Measurements from ENCODE around the gene PROS1. TPM values are rescaled to one million over a fixed set of nuclear protein-coding genes. Genes with fewer than 3 reads are reported as not detected.
A peak's percentile ranks its signal among the peaks of the same experiment; 100 is the strongest.

The PROS1 gene
- total and polyA plus RNA-seq, 12 donors: 13.0 to 147 (median 41.4) TPM

- ATAC-seq: peak in 7 of 8 donors; percentile 58 to 78 (median 67)
- TF ChIP-seq CTCF (IDR thresholded peaks at IDR 0.05): peak; percentile 47 to 91 (median 79)
- Histone ChIP-seq H3K36me3 (peaks cover 0 to 3% (median 0%) of the 10 kb centered on the region in 9 donors), H3K4me1 (peaks cover 0 to 14% (median 0%) of the 10 kb centered on the region in 9 donors), H3K4me3 (peak overlapping the region in 8 of 10 donors; percentile 1 to 46 (median 30)), H3K27ac (peak overlapping the region in 3 of 10 donors; percentile 35 to 49 (median 43)), H3K27me3 (no peaks in the 10 kb centered on the region), H3K9me3 (no peaks in the 10 kb centered on the region)
- WGBS, 2 donors: 1% methylated on average over 4 of the region's 4 CpGs
- DNase-seq: no peak
- intact Hi-C loops (cut with DNase I): loop anchor here in 9 of 10 donors (1.0 to 10.0 kb wide), 7 partner anchors 58 to 66 kb away; partner anchors contain the start of genes DHFR2 (in 2 of the 9) and NSUN3 (in 2 of the 9)
These were observed 30.7 kb upstream of the PROS1 start for GRCh38 chr3:94004301-94004910.

- Histone ChIP-seq H3K4me1 (peaks cover 0 to 14% (median 0%) of the 10 kb centered on the region in 9 donors), H3K9me3 (no peaks in the 10 kb centered on the region), H3K27me3 (no peaks in the 10 kb centered on the region), H3K36me3 (peaks cover 0 to 14% (median 0%) of the 10 kb centered on the region in 9 donors), H3K4me3 (no peak overlapping the region), H3K27ac (no peak overlapping the region)
- DNase-seq (no peak), ATAC-seq (no peak)
- 90 to 93% methylated on average over 3 of the region's 3 CpGs for WGBS, 2 donors
- no peak for TF ChIP-seq CTCF (IDR thresholded peaks at IDR 0.05)
- intact Hi-C loops (cut with DNase I): loop anchor here in 5 of 10 donors (2.0 to 10.0 kb wide), 3 partner anchors 63 to 67 kb away; partner anchors contain the start of genes DHFR2 (in 1 of the 5) and NSUN3 (in 1 of the 5)
These were observed 28.3 kb upstream of the PROS1 start for GRCh38 chr3:94001827-94002495.

GRCh38 chr3:94001191-94001590, 27.5 kb upstream of the PROS1 start:
- no peaks in the 10 kb centered on the region for H3K27me3 ChIP-seq
- H3K4me1 ChIP-seq: peaks cover 0 to 14% (median 0%) of the 10 kb centered on the region in 9 donors
- H3K4me3 ChIP-seq: no peak overlapping the region
- peaks cover 0 to 19% (median 0%) of the 10 kb centered on the region in 9 donors for H3K36me3 ChIP-seq
- WGBS, 2 donors: 40 to 47% methylated on average over 1 of the region's 1 CpG
- H3K9me3 ChIP-seq: no peaks in the 10 kb centered on the region
- intact Hi-C loops (cut with DNase I): loop anchor here in 4 of 10 donors (5.0 to 10.0 kb wide), 2 partner anchors 64 to 66 kb away; partner anchors contain the start of genes DHFR2 (in 1 of the 4) and NSUN3 (in 1 of the 4)
- no peak for TF ChIP-seq CTCF (IDR thresholded peaks at IDR 0.05)
- DNase-seq (no peak), ATAC-seq (peak in 1 of 8 donors; percentile 34)
- H3K27ac ChIP-seq: no peak overlapping the region

- Histone ChIP-seq H3K27ac (no peak overlapping the region), H3K9me3 (no peaks in the 10 kb centered on the region), H3K36me3 (peaks cover 0 to 19% (median 0%) of the 10 kb centered on the region in 9 donors), H3K4me1 (peaks cover 0 to 4% (median 0%) of the 10 kb centered on the region in 9 donors), H3K4me3 (no peak overlapping the region), H3K27me3 (no peaks in the 10 kb centered on the region)
- intact Hi-C loops (cut with DNase I): no loop called here
- no peak for ATAC-seq
- DNase-seq: no peak
- 83 to 87% methylated on average over 3 of the region's 3 CpGs for WGBS, 2 donors
- TF ChIP-seq CTCF (IDR thresholded peaks at IDR 0.05): no peak
These were observed 20.4 kb upstream of the PROS1 start for GRCh38 chr3:93994056-93994455.

Measured in heart right ventricle (tissue), 16 donors.